ENCODE results near the gene B3GALT5. TPM values are rescaled to one million over a fixed set of nuclear protein-coding genes. Genes with fewer than 3 reads are reported as not detected.
A peak's percentile ranks its signal among the peaks of the same experiment; 100 is the strongest.

B3GALT5 gene
- total RNA-seq, 1 donor from 2014 or later, result 1.2 TPM

DNA sequence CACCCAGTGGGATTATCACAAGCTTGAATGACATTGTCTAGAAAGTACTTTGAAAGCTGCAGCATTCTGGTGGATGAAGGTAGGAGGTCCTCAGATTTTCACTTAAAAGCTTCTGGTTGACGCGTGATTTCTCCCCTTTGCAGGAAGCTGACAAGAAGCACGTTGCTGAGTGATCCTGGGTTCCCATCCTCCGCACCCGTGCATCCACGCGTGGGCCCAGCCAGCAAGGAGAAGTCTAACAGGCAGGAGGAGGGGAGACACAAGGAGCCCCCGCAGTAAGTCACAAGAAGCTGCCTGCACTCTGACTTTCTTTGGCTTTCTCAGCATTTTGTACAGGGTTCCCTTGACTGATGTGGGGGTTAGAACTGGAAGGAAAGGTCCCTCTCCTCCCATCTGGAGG, 7.8 kb upstream of the B3GALT5 start:
- ATAC-seq, result no peak

DNA sequence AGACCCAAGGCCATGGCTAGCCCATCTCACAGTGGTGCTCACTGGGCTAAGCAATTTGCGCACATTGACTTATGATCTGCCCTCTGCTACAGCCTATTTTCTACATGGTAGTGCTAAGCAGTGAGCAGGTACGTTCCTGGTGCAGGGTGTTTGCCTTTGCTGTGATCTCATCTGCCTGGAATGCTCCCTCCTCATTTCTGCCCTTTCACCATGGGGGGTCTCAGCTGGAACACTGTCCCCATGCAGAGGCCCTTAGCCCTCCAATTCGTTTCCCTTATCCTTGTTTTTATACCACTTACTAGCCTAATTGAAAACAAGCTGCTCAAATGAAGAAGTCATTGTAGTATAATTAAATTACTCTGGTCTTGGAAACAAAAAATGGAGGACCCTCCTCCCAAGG, 2.0 kb upstream of the B3GALT5 start:
- ATAC-seq, result no peak

DNA sequence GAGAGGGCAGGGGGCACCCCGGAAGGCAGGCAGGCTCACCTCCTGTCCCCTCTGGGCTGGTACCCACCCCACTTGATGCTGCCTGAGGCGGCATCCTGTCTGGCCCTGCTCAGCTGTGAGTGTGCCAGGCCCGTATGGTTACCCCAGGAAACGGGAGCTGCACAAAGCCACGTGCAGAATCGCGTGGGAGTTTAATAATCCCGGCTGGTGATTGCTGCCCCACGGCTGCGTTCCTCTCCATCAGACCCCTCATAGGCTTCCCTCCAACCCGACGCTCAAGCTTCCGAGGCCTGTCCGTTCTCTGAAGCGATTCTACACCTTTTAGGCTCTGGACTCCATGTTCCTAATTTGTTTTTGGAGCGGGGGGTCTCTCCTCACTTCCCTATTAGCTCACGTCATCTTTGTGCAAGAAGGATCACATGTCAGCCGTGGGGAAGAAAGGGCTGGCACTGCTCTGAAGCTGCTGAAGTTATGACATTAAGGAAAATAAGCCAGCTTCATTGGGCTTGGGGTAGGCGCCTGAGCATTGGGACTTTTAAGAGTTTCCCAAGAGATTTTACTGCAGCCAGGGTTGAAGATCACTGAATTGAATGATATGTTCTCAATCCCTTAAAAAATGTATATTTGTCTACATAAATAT, 1.1 kb upstream of the B3GALT5 start:
- no peak for ATAC-seq

DNA sequence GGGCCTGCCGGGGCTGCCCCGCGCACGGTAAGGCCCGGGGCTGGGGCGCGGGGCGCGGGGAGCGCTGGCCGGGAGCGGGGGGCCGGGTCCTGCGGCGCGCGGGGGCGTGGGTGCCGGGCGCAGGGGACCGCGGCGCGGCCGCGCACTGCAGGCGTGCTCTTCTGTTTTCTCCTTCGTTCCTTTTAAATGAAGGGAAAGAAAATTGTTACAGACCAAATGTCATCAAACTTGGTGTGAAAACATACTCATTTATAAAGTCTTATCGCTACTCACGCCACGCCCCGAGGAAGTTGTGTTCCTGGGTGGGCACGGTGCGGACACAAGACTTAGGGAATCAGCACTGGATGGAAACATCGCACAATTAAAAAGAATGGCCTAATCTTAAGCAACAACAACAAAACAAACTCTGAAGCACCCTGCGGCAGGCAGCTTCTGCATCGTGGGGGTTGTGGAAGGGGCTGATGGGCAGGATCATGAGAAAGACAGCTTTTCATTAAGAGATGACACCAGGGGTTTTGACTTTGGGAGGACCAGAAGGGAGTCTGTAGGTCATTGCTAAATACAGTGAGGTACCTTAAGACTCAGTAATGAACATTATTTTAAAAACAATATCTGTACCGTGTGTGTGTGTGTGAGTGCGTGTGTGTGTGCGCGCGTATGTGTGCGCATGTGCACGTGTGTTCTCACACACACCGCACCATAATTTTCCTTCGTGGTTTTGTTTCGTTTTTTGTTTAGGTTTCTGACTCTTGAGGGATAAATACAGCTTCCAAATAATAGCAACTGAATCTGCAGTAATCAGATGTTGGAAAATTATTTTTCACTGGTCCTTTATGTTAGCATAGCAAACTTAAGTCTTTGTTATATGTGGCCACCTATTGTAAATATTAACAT, 548 bp downstream of the B3GALT5 start:
- ATAC-seq, result no peak

DNA sequence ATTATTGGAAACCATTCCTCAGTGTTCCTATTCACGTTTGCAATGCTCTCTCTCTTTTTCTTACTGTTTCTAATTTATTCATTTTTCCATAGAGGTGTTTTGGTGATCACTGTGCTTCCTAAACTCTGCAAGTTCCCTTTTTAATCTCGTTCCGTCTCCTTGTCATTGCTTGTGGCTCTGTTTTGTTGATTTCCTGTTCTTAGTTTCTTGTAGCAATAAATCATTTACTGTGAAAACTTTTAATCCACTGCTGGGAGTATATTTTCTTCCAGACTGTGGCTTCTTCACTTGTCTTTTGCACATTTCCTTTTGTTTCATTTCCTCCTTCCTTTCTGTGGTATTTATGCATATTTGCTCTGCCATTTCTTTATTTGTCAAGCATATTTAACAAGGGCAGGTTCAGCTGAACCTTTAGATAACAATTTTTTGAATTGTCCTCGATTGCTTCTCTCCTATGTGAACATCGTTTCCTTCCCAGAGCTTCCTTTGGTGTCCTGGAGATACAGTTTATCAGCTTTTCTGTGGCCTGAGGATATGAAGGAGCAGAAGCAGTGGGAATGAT, 3.6 kb downstream of the B3GALT5 start:
- ATAC-seq, result no peak

DNA sequence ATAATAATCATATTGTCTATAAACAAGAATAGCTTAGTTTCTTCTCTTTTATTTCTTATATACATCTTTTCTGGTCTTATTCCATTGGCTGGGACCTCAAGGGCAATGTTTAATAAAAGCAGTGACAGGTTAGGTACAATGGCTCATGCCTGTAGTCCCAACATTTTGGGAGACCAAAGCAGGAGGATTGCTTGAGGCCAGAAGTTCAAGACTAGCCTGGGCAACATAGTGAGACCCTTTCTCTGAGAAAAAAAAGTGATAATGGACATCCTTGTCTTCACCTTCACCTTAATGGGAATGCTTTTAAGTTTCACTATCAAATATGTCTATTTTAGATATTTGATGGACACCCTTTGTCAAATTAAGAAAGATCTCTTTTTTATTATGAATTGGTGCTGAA, 8.1 kb downstream of the B3GALT5 start:
- no peak for ATAC-seq

DNA sequence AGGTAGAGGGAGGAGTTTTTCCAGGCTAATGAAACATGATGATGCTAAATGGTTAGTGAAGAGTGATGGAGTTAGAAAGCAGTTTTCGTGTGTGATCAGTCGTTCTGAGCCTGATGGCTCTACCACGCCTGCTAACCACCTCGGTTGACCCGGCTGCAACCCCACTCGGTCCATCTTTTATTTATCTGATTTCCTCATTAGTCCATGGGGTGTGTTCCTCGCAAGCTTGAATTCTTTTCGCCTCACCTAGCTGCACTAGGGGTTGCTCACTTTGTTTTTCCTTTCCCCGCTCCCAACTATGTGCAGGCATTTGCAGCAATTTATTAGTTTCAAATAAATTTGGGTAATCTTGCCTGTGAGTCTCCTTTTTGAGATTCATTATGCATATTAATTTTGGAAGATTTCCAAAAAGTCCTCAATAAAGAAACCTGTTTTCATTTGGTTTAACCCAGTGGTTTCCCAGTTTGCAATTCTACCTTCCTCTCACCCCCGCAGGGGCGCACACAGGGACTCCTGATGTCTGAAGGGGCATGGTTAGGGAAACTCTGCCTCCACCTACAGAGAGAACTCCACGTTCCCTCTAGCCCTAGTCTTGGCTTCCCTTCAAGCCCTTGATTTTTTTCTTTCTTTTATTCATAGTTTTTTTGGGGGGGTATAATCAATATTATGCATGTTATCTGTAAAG, 12.6 kb downstream of the B3GALT5 start:
- no peak for ATAC-seq

DNA sequence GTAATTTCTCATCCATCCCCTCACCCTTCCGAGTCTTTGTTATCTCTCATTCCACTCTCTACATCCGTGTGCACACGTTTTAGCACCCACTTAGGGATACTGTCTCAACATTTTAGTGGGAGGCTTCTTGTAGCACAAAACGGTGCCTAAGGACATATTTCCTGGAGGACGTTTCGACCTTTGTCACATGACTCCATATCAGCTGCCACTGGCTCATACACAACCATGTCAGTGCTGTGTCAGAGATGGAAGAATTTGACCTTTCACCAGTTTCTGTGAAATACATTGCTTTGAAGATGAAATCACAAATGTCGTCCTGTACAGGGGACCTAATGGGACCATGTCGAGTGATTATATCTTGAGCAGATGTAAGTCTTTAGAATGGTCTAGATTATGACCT, 15.6 kb downstream of the B3GALT5 start:
- ATAC-seq, result no peak

DNA sequence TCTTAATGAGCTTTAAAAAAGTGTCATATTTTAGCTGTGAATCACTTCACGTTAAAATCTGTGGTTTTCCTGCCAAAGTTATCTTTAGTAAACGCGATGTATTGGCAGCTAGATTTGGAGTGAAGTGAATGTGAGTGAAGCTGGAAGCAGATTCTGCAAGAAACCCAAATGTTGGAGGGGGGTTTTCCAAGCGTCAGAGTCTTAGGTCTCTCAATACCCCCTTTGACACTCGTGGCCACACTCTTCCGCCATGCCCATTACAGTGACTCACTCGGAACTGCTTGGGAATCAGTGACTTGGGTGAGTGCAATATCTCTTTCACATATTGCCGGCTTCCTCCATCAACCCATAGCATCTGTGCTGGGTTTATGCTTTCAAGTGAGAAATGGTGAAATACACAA, 17.5 kb downstream of the B3GALT5 start:
- no peak for ATAC-seq

DNA sequence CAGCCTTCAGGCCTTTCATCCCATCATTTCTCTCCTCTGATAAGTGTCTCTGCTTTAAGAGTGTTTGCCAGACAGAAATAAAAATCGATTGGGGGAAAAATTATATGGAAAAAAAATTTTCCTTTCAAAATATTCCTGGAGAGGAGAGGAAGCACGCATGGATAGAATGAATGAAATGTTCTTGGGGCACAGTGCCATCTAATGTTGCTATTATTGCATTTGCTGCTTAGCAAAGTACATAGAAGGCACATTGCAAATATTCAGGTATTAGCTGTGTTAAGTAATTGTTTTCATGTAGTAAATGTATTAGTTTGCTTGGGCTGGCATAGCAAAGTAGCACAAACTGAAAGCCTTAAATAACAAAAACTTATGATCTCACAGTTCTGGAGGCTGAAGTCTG, 18.1 kb downstream of the B3GALT5 start:
- no peak for ATAC-seq

DNA sequence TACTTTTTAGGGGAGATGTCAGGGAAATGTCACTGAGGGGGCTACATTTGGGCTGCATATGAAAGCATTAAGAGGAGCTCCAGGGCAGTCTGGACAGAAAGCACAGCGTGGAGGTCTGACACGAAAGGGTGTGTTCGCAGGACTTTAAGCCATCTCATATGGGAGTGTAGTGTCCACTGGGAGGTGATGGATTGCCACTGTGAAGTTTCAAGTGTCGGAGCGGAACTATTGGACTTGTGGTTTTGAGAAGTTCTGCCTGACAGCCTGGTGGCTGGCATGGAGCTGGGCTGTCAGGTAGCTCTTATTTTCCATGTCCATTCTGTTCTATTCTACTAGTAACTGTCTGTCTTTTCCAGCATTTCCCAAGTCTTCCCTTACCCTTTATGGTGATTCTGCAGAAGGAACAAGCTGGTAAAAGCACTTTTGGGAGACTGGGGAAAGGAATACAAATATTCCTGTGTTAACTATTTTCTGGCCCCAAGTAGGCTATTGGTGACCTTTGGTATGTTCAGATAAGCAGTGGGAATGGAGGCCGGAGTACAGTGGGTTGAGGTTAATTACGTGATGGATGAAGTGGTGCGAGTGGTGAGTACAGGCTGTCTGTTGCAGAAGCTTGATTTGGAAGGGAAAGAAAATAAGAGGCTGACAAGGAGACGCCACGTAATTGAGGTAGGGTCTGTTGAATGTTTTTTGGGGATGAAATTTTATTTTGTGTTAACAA, 19.3 kb downstream of the B3GALT5 start:
- no peak for ATAC-seq

DNA sequence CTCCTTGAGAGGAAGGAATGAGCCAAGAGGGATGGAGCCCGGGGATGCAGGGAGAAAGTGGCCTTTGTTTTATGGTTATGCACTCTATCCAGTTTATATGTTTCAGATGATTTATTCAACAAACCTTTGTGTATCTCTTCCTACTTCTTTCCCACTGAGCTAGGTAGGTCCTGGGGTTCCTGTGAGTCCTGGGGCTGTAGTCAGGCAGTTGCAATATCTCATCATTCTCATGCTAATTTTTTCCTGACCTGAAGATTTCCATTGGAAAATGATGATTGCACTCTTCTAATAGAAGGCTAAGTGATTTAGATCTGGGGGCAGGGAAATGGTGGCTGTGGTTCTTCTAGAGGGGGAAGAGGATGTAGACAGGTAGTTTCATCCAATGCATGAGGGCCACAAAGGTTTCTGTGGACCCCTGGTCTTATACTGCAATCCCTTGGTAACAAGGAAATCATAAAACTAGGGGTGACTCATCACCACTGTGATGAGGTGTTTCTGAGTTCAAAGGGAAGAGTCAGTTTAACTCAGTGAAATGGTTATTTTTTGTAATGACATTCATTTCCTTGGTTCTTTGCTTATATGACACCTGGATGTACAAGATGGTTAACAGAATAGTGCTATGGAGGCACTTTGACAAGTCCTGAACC, 20.2 kb downstream of the B3GALT5 start:
- ATAC-seq, result no peak

DNA sequence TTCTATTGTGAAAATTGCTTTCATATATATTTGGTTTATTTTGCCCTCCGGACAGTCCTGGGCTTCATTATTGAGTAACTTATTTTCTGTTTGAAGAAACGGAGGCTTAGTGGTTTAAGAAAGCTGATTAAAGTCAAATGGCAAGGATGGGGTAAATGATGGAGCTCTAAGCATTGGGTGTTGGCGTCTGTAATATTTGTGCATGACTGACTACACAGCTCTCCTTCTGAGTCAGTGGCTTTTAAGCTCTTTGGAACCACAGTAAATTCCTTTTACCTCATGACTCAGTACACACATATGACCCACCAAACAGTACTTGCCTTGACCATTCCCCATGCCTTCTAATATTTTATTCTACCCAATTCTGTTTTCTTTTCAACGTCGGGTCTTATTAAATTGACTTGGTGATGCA, 21.0 kb downstream of the B3GALT5 start:
- ATAC-seq, result peak; percentile 89

DNA sequence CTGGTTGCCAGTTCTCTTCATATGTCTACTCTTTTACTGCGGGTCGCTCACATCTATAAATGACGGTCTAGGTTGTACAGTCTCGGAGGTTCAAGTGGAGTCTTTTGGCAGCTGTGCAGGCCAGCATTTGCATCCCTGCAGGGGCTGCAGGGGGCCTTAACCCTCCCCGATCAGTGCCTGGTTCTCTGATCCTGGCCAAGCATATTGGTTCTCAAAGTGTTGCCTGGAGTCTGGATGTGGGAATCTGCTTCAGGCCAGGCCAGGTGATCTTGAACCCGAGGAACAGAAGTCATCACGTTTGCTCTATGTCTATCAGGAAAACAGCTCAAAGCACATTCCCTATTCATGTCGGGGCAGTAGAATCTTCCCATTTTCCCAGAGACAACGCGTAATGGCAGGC, 21.8 kb downstream of the B3GALT5 start:
- ATAC-seq, result no peak

DNA sequence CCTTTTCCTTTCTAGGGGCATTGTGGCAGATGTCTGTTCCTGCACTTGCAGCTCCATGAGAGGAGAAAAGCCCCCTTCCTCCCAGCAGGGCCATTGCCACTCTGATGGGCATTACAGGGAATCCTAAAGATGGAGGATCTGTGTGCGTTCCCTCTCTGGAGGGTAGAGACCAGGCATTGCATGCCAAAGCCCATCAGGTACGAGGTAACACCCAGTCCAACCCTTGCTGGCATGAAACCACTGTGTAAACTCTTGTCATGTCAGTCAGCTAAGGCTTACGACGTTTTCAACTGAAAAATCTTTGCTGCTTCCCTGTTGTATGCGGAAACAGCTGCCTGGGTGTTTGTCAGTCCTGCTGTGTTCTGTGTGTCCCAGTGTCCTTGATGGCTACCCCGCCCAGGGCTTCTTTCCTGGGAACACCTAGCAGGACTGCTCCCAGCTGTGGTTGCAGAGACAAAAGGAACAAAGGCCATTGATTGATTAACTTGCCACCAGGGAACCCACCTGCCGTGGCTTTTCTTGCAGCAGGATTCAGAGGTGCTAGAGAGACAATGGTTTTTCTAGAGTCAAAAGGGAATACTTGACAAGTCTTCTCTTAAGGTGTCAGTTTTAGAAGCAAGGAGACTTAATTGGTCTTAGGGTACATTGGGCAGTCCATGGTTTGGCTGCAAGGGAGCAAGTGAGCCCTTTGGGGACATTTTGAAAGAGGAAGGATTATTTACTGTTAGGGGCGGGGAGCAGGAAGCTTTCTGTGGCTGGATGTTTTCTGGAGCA, 24.6 kb downstream of the B3GALT5 start:
- peak; percentile 33 for ATAC-seq

DNA sequence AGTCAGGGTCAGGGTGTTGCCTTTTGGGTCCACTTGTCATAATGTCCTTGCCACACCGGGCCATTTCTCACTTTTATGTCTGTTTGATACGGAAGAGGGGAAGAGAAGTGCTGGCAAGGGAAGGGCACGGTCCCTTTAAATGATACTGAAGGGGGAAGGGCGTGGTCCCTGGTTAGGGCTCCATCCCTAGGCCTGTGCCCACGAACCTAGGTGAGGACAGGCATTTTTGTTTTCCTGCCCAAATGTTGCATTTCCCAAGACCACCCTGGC, 25.2 kb downstream of the B3GALT5 start:
- peak; percentile 18 for ATAC-seq

DNA sequence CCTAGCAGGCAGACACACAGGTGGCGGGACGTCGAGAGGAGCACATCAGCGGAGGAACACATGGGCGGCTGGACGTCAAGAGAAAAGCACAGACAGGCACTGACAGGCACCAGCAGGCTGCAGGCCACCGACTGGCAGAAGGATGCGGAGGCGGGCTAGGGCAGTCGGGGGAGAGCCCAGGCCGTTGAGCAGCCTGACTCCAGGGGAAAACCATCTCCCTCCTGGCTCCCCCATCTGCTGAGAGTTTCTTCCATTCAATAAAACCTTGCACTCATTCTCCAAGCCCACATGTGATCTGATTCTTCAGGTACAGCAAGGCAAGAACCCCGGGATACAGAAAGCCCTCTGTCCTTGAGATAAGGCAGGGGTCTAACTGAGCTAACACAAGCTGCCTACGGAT, 25.5 kb downstream of the B3GALT5 start:
- no peak for ATAC-seq

DNA sequence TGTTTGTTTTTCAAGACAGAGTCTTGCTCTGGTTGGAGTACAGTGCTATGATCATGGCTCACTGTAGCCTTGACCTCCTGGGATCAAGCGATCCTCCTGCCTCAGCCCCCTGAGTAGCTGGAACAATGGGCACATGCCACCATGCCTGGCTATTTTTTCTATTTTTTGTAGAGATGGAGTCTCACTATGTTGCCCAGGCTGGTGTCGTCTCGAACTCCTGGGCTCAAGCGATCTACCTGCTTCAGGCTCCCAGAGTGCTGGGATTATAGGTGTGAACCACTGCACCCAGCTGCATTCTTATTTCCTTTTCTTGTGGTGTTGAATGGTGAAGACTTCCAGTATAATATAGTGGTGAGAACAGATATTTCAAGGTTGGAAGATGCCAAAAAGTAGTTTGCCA, 28.0 kb downstream of the B3GALT5 start:
- ATAC-seq, result no peak

DNA sequence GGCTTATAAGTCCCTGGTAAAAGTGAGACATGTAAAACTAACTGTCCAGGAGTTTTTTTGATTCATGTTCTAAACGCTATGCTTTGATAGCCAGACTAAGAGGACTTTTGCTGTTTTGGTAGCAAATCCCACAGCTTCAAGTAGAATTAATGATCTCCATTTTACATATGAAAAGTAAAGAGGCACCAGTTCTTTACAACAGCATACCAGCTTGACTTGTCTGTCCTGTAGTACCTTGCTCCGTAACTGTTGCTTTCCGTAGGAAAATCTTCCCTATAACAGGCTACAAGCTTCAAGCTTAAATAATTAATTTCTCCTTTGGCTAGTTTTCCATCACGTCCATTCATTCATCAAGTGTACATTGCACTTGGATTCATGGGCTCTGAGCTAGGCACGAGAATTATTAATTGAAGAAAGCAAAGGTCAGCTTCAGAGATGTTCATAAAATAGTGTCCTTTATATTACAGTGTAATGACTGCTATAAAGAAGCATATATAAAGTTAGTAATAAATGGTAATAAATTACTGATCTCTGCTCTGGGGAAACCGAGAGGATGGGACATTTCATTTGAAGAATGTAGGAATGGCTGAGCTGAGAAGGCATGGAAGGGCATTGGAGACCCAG, 29.2 kb downstream of the B3GALT5 start:
- no peak for ATAC-seq

DNA sequence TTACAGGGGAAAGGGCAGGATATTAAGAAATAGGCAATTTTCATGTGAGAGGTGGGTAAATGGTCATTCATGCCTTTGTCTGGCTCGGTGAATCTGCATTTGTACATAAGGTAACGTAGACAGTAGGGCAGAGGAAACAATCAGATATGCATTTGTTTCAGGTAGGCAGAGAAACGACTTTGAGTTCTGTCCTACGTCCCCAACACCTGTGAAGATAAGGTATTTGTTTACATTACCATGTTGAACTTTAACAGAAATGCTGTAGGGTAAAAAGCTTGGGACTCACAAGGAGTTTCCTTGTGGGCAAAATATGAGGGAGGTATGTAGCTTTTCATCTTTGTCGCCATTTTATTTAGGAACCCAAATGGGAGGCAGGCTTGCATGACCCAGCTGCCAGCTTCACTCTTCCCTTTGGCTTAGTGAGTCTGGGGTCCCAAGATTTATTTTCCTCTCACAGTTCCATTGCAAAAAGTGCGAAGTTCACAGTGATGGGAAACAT, 31.4 kb downstream of the B3GALT5 start:
- no peak for ATAC-seq

DNA sequence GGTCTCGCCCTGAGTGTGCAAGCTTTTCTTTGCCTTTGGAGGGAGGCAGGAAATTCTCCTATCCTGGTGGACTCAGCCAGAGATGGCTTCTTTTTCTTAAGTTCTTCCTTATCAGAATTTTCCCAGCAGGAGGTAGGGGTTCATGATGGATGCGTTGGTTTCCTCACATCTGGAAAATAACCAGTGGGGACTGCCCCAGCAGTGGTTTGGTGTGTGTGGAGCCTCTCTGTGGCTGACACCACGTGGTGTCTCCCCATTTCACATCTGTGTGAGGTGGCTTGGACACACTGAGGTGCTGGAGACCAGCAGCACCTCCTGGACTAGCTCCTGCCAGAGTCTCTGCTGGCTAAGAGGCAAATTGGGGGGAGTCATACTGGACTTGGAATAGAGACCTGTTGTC, 32.6 kb downstream of the B3GALT5 start:
- no peak for ATAC-seq
